Measurements from ENCODE around the gene PAOX. TPM values are rescaled to one million over a fixed set of nuclear protein-coding genes. Genes with fewer than 3 reads are reported as not detected.
A peak's percentile ranks its signal among the peaks of the same experiment; 100 is the strongest.

Gene PAOX
- total and polyA plus RNA-seq, 2 of the 13 experiments (the other 11 are each of a cell fraction or from before 2014, with no cell fraction given), result 0.49 to 0.77 TPM

DNA sequence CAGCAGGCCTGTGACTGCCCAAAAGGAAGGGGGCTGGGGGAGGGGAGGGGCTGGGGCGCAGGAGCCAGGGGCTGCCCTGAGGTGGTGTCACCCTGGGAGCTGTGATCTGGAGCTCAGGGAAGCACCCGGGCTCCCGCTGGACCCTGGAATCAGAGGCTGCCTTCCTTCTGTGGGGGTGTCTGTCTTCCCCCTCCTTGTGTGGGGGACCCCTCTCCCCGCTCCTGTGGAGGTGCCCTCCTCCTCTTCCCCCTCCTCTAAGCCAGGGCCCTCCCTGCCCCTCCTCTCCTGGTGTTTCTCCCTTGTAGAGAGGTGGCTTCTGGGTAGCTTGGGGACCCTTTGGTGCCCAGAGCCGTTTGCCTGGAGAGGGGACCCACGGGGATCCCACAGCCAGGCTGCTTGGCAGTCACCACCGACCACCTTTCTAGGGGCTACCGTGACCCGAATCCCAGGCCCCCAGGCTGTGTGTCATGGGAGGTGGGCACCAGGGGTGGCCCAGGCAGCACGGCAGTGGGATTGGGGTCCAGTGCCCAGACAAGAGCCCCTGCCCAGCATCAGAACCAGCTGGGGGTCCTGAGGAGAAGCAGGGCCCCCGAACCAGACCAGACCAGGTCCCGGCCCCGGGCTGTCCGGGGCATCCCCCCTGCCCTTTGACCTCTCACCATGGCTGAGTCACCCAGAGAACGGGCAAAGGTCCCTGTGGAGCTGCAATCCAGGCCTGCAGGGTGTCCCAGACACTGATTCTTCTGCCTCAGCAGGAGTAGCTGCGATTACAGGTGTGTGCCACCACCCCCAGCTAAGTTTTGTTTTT lies 31.1 kb upstream of the PAOX start (continued):
- TF ChIP-seq ZNF205 (CRISPR knock-in tag; IDR thresholded peaks at IDR 0.05), result no peak
- TF ChIP-seq, protein P1, sequence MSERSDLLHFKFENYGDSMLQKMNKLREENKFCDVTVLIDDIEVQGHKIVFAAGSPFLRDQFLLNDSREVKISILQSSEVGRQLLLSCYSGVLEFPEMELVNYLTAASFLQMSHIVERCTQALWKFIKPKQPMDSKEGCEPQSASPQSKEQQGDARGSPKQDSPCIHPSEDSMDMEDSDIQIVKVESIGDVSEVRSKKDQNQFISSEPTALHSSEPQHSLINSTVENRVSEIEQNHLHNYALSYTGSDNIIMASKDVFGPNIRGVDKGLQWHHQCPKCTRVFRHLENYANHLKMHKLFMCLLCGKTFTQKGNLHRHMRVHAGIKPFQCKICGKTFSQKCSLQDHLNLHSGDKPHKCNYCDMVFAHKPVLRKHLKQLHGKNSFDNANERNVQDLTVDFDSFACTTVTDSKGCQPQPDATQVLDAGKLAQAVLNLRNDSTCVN (CRISPR knock-in tag; IDR thresholded peaks at IDR 0.05; ENCODE audit: borderline replicate concordance), result no peak
- TF ChIP-seq TMF1 (CRISPR knock-in tag; IDR thresholded peaks at IDR 0.05; ENCODE audit: low read depth), result no peak
- TF ChIP-seq SPEN (CRISPR knock-in tag; IDR thresholded peaks at IDR 0.05; ENCODE audit: low read depth), result no peak
- TF ChIP-seq SMYD3 (CRISPR knock-in tag; IDR thresholded peaks at IDR 0.05), result no peak
- peak; percentile 21; the same call in 1 of the 2 replicates for TF ChIP-seq ZNF331 (CRISPR knock-in tag; IDR thresholded peaks at IDR 0.05)
- no peak for TF ChIP-seq NFE2L2 (IDR thresholded peaks at IDR 0.05; ENCODE audit: low read length)
- no peak for TF ChIP-seq ISX (CRISPR knock-in tag; conservative IDR thresholded peaks at IDR 0.05)
- no peak for TF ChIP-seq NONO (IDR thresholded peaks at IDR 0.05)
- peak; percentile 10; the same call in 1 of the 2 replicates for TF ChIP-seq NONO (CRISPR knock-in tag; conservative IDR thresholded peaks at IDR 0.05)
- no peak for TF ChIP-seq SRY (CRISPR knock-in tag; IDR thresholded peaks at IDR 0.05)
- TF ChIP-seq MXI1 (IDR thresholded peaks at IDR 0.05; ENCODE audit: borderline replicate concordance, low read depth, low read length), result no peak; the same call in 2 of the 3 replicates
- TF ChIP-seq, protein P2, sequence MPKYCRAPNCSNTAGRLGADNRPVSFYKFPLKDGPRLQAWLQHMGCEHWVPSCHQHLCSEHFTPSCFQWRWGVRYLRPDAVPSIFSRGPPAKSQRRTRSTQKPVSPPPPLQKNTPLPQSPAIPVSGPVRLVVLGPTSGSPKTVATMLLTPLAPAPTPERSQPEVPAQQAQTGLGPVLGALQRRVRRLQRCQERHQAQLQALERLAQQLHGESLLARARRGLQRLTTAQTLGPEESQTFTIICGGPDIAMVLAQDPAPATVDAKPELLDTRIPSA (CRISPR knock-in tag; IDR thresholded peaks at IDR 0.05; ENCODE audit: borderline replicate concordance), result no peak
- no peak for TF ChIP-seq ZNF737 (CRISPR knock-in tag; IDR thresholded peaks at IDR 0.05; ENCODE audit: borderline replicate concordance)
- no peak for TF ChIP-seq NCOA5 (CRISPR knock-in tag; IDR thresholded peaks at IDR 0.05)
- TF ChIP-seq ESRRA (CRISPR knock-in tag; IDR thresholded peaks at IDR 0.05; ENCODE audit: low read depth), result peak; percentile 65; the same call in 1 of the 2 replicates
- TF ChIP-seq ZNF12 (CRISPR knock-in tag; IDR thresholded peaks at IDR 0.05), result no peak
- peak; percentile 60; the same call in 1 of the 2 replicates for TF ChIP-seq POLR2G (IDR thresholded peaks at IDR 0.05; ENCODE audit: low read depth, low read length)
- TF ChIP-seq ZNF292 (CRISPR knock-in tag; IDR thresholded peaks at IDR 0.05; ENCODE audit: borderline replicate concordance, low read depth), result no peak
- no peak for TF ChIP-seq CENPT (CRISPR knock-in tag; IDR thresholded peaks at IDR 0.05; ENCODE audit: low read depth)
- TF ChIP-seq, protein P3, sequence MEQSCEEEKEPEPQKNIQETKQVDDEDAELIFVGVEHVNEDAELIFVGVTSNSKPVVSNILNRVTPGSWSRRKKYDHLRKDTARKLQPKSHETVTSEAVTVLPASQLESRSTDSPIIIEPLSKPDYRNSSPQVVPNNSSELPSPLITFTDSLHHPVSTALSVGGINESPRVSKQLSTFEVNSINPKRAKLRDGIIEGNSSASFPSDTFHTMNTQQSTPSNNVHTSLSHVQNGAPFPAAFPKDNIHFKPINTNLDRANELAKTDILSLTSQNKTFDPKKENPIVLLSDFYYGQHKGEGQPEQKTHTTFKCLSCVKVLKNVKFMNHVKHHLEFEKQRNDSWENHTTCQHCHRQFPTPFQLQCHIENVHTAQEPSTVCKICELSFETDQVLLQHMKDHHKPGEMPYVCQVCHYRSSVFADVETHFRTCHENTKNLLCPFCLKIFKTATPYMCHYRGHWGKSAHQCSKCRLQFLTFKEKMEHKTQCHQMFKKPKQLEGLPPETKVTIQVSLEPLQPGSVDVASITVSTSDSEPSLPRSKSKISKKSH (CRISPR knock-in tag; IDR thresholded peaks at IDR 0.05; ENCODE audit: borderline replicate concordance), result no peak
- TF ChIP-seq, protein P4, sequence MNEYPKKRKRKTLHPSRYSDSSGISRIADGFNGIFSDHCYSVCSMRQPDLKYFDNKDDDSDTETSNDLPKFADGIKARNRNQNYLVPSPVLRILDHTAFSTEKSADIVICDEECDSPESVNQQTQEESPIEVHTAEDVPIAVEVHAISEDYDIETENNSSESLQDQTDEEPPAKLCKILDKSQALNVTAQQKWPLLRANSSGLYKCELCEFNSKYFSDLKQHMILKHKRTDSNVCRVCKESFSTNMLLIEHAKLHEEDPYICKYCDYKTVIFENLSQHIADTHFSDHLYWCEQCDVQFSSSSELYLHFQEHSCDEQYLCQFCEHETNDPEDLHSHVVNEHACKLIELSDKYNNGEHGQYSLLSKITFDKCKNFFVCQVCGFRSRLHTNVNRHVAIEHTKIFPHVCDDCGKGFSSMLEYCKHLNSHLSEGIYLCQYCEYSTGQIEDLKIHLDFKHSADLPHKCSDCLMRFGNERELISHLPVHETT (CRISPR knock-in tag; conservative IDR thresholded peaks at IDR 0.05), result no peak
- TF ChIP-seq ZNF337 (CRISPR knock-in tag; IDR thresholded peaks at IDR 0.05; ENCODE audit: borderline replicate concordance, low read depth), result 0 out of 2 replicates have a peak, but pooled peaks have one; percentile 40
- TF ChIP-seq HHEX (CRISPR knock-in tag; IDR thresholded peaks at IDR 0.05), result no peak
- no peak for TF ChIP-seq ZNF383 (CRISPR knock-in tag; IDR thresholded peaks at IDR 0.05; ENCODE audit: borderline replicate concordance)
- TF ChIP-seq SOX13 (IDR thresholded peaks at IDR 0.05), result no peak
- peak in 1 of 2 experiments; percentile 17; a peak in 1 of 4 replicates for TF ChIP-seq SOX13 (CRISPR knock-in tag; conservative IDR thresholded peaks at IDR 0.05 in 1 of 2, IDR thresholded peaks at IDR 0.05 in 1 of 2)

Measured in HepG2 (cell line).